ENCODE results near the gene SYNC.
"Not testable (repeated sequence)": the region's sequence is repeated elsewhere in the genome, so short reads cannot be mapped to it uniquely, and the experiment has no call there.

GRCh38 chr1:32668716-32669115, 33.9 kb downstream of the SYNC start:
- TF ChIP-seq CTCF, POLR2A (IDR thresholded peaks at IDR 0.05): not testable (repeated sequence)
